ENCODE data around the gene APOB. TPM values are rescaled to one million over a fixed set of nuclear protein-coding genes. Genes with fewer than 3 reads are reported as not detected.

APOB gene
- total and polyA plus RNA-seq, 2 of the 8 experiments (the other 6 are each of a cell fraction or from before 2014, with no cell fraction given), result 0.15 to 0.61 TPM

- Histone ChIP-seq H3K4me2 (ENCODE audit: insufficient read depth in 1 of 2, low read depth in 2 of 2, low read length in 2 of 2) (no peak overlapping the region), H3K79me1 (ENCODE audit: low read depth, low read length) (no peaks in the 10 kb centered on the region), H4K8ac (ENCODE audit: extremely low read depth, insufficient read depth, low read length) (no peak overlapping the region), H2BK12ac (ENCODE audit: low read depth, low read length) (no peak overlapping the region), H3K4me3 (ENCODE audit: extremely low read depth in 1 of 4, insufficient read depth in 2 of 4, low read depth in 3 of 4, low read length in 4 of 4) (no peak overlapping the region), H3K27ac (ENCODE audit: low read depth, low read length) (no peak overlapping the region), H3K23me2 (ENCODE audit: low read depth, low read length) (no peaks in the 10 kb centered on the region; the same call in 1 of the 2 replicates), H3K56ac (replicated peaks; ENCODE audit: insufficient read length, low read depth, low read length) (no peak overlapping the region), H3K18ac (ENCODE audit: extremely low read depth, low read length) (no peak overlapping the region), H2BK15ac (ENCODE audit: low read length) (no peak overlapping the region), H3K23ac (ENCODE audit: insufficient read length) (no peak overlapping the region), H4K20me1 (replicated peaks in 1 of 2; ENCODE audit: control insufficient read depth in 1 of 2, insufficient read depth in 2 of 2, low read length in 2 of 2) (no peaks in the 10 kb centered on the region), H3K4me1 (replicated peaks in 1 of 4; ENCODE audit: control insufficient read depth in 3 of 4, insufficient read depth in 4 of 4, low read length in 3 of 4) (no peaks in the 10 kb centered on the region), H2BK20ac (ENCODE audit: low read length) (no peak overlapping the region), H2AK5ac (ENCODE audit: low read depth, low read length) (no peak overlapping the region), H2BK120ac (replicated peaks; ENCODE audit: low read depth, low read length) (no peak overlapping the region), H3K9ac (replicated peaks in 1 of 4; ENCODE audit: extremely low read depth in 1 of 4, low read depth in 3 of 4, low read length in 3 of 4) (no peak overlapping the region), H3K79me2 (ENCODE audit: control insufficient read depth in 1 of 2, insufficient read depth in 2 of 2, low read length in 2 of 2) (no peaks in the 10 kb centered on the region), H2AFZ (ENCODE audit: low read length) (no peak overlapping the region), H3K9me3 (ENCODE audit: insufficient read depth in 2 of 2, low read depth in 1 of 2, low read length in 1 of 2) (no peaks in the 10 kb centered on the region), H3K4ac (replicated peaks; ENCODE audit: insufficient read length, low read depth, low read length) (no peak overlapping the region), H3K14ac (ENCODE audit: insufficient read length) (no peak overlapping the region), H4K91ac (replicated peaks; ENCODE audit: insufficient read length, low read length) (no peak overlapping the region), H3K36me3 (ENCODE audit: control insufficient read depth in 2 of 4, insufficient read depth in 4 of 4, low read length in 3 of 4) (no peaks in the 10 kb centered on the region), H2BK5ac (ENCODE audit: low read depth, low read length) (no peak overlapping the region), H4K5ac (ENCODE audit: insufficient read length, low read depth, low read length) (no peak overlapping the region), H3K27me3 (replicated peaks in 1 of 4; ENCODE audit: control insufficient read depth in 3 of 4, extremely low read depth in 1 of 4, insufficient read depth in 3 of 4, low read length in 3 of 4) (no peaks in the 10 kb centered on the region)
- ChIA-PET CTCF (ENCODE audit: partially characterized antibody) (interaction anchor here (1.4 to 1.5 kb wide), 2 partner anchors 8 to 82 kb away, joined by 5 to 6 read pairs; no protein-coding TSS in a partner anchor), POLR2A (ENCODE audit: partially characterized antibody) (no interaction called here)
- TF ChIP-seq SIRT6 (IDR thresholded peaks at IDR 0.05; ENCODE audit: low read length) (no peak), ASH2L (IDR thresholded peaks at IDR 0.05; ENCODE audit: low read length) (no peak)
- FAIRE-seq, result no peak
- 86% methylated on average over 6 of the region's 6 CpGs; no CpG with 5 or more reads in 1 of the 2 experiments for WGBS, 2 experiments (ENCODE audit: extremely low coverage in 1 of 2, insufficient coverage in 1 of 2, insufficient read length in 1 of 2, insufficient replicate concordance in 2 of 2, low coverage in 1 of 2, low lambda C conversion rate in 2 of 2, missing lambda C conversion rate in 1 of 2)
- DNase-seq (ENCODE audit: low read depth in 1 of 2, low spot score in 2 of 2), result no peak
Measured at GRCh38 chr2:21035282-21035973, 8.4 kb downstream of the APOB start.

Measured in H1 (cell line).